Neural cell (in vitro differentiated cells): Measurements from ENCODE around the gene MRPL47. TPM values are rescaled to one million over a fixed set of nuclear protein-coding genes. Genes with fewer than 3 reads are reported as not detected.

Experiments used
- H2AFZ ChIP-seq: fragments of 200-600, 300-800 bp; sonication (generic), shearing (Covaris generic); 2 replicates; pipeline ENCODE4 v1.6.0; 2014; ENCODE audit warnings: low read depth, mild to moderate bottlenecking, antibody characterized with exemption, low read length, moderate library complexity
- H3F3A ChIP-seq: fragments of 200-600 bp; shearing (Covaris generic); 2 replicates; pipeline ENCODE4 v1.6.1; 2016; ENCODE audit warnings: mild to moderate bottlenecking, moderate library complexity, mixed read lengths, antibody characterized with exemption, low read length; ENCODE audit not compliant: insufficient read depth, poor library complexity, severe bottlenecking
- H3K27ac ChIP-seq: fragments of 200-600, 300-800 bp; sonication (generic), shearing (Covaris generic); 2 replicates; pipeline ENCODE4 v1.5.1; 2014; ENCODE audit warnings: mild to moderate bottlenecking, low read length, moderate library complexity
- H3K27me3 ChIP-seq: fragments of 300-800, 200-600 bp; sonication (generic), shearing (Covaris generic); 2 replicates; pipeline ENCODE4 v1.6.0; 2014; ENCODE audit warnings: mild to moderate bottlenecking, low read depth, low read length, moderate library complexity; ENCODE audit not compliant: insufficient read depth
- H3K36me3 ChIP-seq: fragments of 300-800, 200-600 bp; sonication (generic), shearing (Covaris generic); 2 replicates; pipeline ENCODE4 v1.5.1; 2014; ENCODE audit warnings: mild to moderate bottlenecking, antibody characterized with exemption, low read length, moderate library complexity; ENCODE audit not compliant: insufficient read depth
- H3K4me2 ChIP-seq: fragments of 300-800, 200-600 bp; sonication (generic), shearing (Covaris generic); 2 replicates; pipeline ENCODE4 v1.6.0; 2014; ENCODE audit warnings: mild to moderate bottlenecking, low read length
- H3K4me3 ChIP-seq: fragments of 300-800, 200-600 bp; sonication (generic), shearing (Covaris generic); 2 replicates; pipeline ENCODE4 v1.5.1; 2014; ENCODE audit warnings: mild to moderate bottlenecking, low read length, moderate library complexity
- H3K79me2 ChIP-seq: fragments of 200-600 bp; shearing (Covaris generic); replicated peaks from 2 replicates; pipeline ENCODE4 v1.6.0; 2014; ENCODE audit warnings: mild to moderate bottlenecking, low read length, moderate library complexity; ENCODE audit not compliant: insufficient read depth
- H3K9ac ChIP-seq: fragments of 300-800, 200-600 bp; sonication (generic), shearing (Covaris generic); 2 replicates; pipeline ENCODE4 v1.6.1; 2016; ENCODE audit warnings: mild to moderate bottlenecking, low read length, mixed read lengths
- H3K9me2 ChIP-seq: fragments of 200-600 bp; shearing (Covaris generic); 2 replicates; pipeline ENCODE4 v1.6.1; 2016; ENCODE audit warnings: mild to moderate bottlenecking, low read length, mixed read lengths; ENCODE audit not compliant: insufficient read depth
- H3K9me3 ChIP-seq: fragments of 200-600, 300-800 bp; sonication (generic), shearing (Covaris generic); 2 replicates; pipeline ENCODE4 v1.6.1; 2016; ENCODE audit warnings: mild to moderate bottlenecking, mixed run types, low read length, moderate library complexity, mixed read lengths
- H4K20me1 ChIP-seq: fragments of 200-600 bp; shearing (Covaris generic); 2 replicates; pipeline ENCODE4 v1.6.1; 2016; ENCODE audit warnings: mild to moderate bottlenecking, mixed run types; ENCODE audit not compliant: insufficient read depth
- EP300 ChIP-seq: fragments of 450-650 bp; conservative IDR thresholded peaks from 2 replicates; pipeline ENCODE4 v1.6.1; 2014; ENCODE audit warnings: antibody characterized with exemption, mild to moderate bottlenecking, moderate library complexity; ENCODE audit not compliant: poor library complexity, severe bottlenecking
- EZH2 ChIP-seq: fragments of 200-600, 300-800 bp; shearing (Covaris generic), sonication (generic); IDR thresholded peaks from 2 replicates; pipeline ENCODE4 v1.6.1; 2014; ENCODE audit warnings: antibody characterized with exemption, low read length, borderline replicate concordance, mild to moderate bottlenecking; ENCODE audit not compliant: insufficient read depth, poor library complexity, severe bottlenecking
- MXI1 ChIP-seq: fragments of 450-650 bp; conservative IDR thresholded peaks from 2 replicates; pipeline ENCODE4 v1.6.1; 2014; ENCODE audit warnings: antibody characterized with exemption, mild to moderate bottlenecking; ENCODE audit not compliant: poor library complexity, severe bottlenecking
- POLR2AphosphoS5 ChIP-seq: IDR thresholded peaks from 2 replicates; pipeline ENCODE4 v1.6.1; 2012
- RAD21 ChIP-seq: fragments of 450-650 bp; conservative IDR thresholded peaks from 2 replicates; pipeline ENCODE4 v1.6.1; 2014; ENCODE audit warnings: antibody characterized with exemption, mild to moderate bottlenecking, moderate library complexity
- SMC3 ChIP-seq: fragments of 450-650 bp; conservative IDR thresholded peaks from 2 replicates; pipeline ENCODE4 v1.6.1; 2014; ENCODE audit warnings: antibody characterized with exemption, mild to moderate bottlenecking, moderate library complexity; ENCODE audit not compliant: poor library complexity
- TAF1 ChIP-seq: IDR thresholded peaks from 2 replicates; pipeline ENCODE4 v1.6.1; 2012; ENCODE audit warnings: low read depth
- polyA plus RNA-seq: library from polyadenylated mRNA; depleted of rRNA; stranded (reverse); fragments of >200 nt; gene quantifications from 2 replicates; pipeline ENCODE4 v1.2.3, GENCODE V29; 2014
- TF ChIP-seq, protein P1 (sequence below): IDR thresholded peaks from 2 replicates; pipeline ENCODE4 v1.6.1; 2012; ENCODE audit warnings: borderline replicate concordance
- TF ChIP-seq, protein P2 (sequence below): fragments of 450-650 bp; IDR thresholded peaks from 2 replicates; pipeline ENCODE4 v1.5.1; 2014; ENCODE audit warnings: antibody characterized with exemption, mild to moderate bottlenecking, moderate library complexity; ENCODE audit not compliant: poor library complexity, severe bottlenecking

MRPL47 gene
- polyA plus RNA-seq, 1 donor from 2014 or later = 91.1 TPM

DNA sequence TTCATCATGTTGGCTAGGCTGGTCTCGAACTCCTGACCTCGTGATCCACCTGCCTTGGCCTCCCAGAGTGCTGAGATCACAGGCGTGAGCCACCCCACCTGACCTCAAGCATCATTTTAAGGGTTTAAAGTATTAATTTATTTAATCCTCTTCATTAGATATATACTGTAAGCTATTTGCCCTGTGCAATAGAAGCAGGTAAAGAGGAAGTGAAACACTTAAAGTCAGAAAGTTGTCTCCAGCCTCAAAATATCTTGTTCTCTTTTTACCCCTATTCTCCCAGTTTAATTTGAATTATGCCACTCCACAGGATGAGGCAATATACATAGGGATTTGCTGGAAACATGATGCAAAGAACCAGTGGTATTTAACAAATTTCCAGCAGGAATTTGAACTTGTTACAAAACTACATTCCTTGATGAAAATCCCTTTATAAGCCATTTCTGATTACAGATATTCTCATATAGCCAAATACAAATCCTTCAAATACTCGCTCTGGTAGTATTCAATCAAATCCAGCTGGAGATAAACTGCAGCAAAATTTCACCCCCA is 2.2 kb upstream of the MRPL47 start:
- TF ChIP-seq SMC3 (no peak), MXI1 (no peak), EP300 (no peak), POLR2AphosphoS5 (no peak), EZH2 (no peak), TAF1 (no peak), RAD21 (no peak)
- TF ChIP-seq, protein P1, sequence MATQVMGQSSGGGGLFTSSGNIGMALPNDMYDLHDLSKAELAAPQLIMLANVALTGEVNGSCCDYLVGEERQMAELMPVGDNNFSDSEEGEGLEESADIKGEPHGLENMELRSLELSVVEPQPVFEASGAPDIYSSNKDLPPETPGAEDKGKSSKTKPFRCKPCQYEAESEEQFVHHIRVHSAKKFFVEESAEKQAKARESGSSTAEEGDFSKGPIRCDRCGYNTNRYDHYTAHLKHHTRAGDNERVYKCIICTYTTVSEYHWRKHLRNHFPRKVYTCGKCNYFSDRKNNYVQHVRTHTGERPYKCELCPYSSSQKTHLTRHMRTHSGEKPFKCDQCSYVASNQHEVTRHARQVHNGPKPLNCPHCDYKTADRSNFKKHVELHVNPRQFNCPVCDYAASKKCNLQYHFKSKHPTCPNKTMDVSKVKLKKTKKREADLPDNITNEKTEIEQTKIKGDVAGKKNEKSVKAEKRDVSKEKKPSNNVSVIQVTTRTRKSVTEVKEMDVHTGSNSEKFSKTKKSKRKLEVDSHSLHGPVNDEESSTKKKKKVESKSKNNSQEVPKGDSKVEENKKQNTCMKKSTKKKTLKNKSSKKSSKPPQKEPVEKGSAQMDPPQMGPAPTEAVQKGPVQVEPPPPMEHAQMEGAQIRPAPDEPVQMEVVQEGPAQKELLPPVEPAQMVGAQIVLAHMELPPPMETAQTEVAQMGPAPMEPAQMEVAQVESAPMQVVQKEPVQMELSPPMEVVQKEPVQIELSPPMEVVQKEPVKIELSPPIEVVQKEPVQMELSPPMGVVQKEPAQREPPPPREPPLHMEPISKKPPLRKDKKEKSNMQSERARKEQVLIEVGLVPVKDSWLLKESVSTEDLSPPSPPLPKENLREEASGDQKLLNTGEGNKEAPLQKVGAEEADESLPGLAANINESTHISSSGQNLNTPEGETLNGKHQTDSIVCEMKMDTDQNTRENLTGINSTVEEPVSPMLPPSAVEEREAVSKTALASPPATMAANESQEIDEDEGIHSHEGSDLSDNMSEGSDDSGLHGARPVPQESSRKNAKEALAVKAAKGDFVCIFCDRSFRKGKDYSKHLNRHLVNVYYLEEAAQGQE = no peak
- TF ChIP-seq, protein P2, sequence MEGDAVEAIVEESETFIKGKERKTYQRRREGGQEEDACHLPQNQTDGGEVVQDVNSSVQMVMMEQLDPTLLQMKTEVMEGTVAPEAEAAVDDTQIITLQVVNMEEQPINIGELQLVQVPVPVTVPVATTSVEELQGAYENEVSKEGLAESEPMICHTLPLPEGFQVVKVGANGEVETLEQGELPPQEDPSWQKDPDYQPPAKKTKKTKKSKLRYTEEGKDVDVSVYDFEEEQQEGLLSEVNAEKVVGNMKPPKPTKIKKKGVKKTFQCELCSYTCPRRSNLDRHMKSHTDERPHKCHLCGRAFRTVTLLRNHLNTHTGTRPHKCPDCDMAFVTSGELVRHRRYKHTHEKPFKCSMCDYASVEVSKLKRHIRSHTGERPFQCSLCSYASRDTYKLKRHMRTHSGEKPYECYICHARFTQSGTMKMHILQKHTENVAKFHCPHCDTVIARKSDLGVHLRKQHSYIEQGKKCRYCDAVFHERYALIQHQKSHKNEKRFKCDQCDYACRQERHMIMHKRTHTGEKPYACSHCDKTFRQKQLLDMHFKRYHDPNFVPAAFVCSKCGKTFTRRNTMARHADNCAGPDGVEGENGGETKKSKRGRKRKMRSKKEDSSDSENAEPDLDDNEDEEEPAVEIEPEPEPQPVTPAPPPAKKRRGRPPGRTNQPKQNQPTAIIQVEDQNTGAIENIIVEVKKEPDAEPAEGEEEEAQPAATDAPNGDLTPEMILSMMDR = no peak

DNA sequence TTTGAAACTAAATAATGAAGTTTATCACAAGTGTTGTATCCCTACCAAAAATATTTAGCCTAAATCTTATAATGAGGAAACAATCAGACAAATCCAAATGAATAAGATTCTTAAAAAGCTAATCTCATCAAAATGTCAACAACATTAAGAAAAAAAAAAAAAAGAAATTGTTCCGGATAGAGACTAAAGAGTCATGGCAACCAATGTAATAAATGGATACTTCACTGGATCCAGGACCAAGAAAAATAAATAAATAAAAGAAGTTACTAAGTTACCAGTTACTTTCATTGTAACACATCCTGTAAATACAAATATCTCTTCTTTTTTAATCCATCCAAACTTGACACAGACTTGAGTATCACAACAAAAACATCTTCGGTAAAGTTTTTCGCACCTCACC is 607 bp downstream of the MRPL47 start:
- Histone ChIP-seq H2AFZ (peak overlapping the region; percentile 74), H3K79me2 (peaks cover 33% of the 10 kb centered on the region), H3K36me3 (no peaks in the 10 kb centered on the region), H3F3A (no peaks in the 10 kb centered on the region), H3K4me3 (peak overlapping the region; percentile 78), H3K9ac (peak overlapping the region; percentile 93), H3K27ac (peak overlapping the region; percentile 91), H3K4me2 (peak overlapping the region; percentile 60), H4K20me1 (no peaks in the 10 kb centered on the region), H3K9me2 (no peaks in the 10 kb centered on the region), H3K27me3 (no peaks in the 10 kb centered on the region), H3K9me3 (no peaks in the 10 kb centered on the region)
- TF ChIP-seq, protein P2 = no peak
- TF ChIP-seq TAF1 = no peak
- TF ChIP-seq MXI1 = no peak
- TF ChIP-seq SMC3 = no peak
- no peak for TF ChIP-seq EP300
- TF ChIP-seq EZH2 = no peak
- TF ChIP-seq RAD21 = no peak
- TF ChIP-seq, protein P1 = no peak
- TF ChIP-seq POLR2AphosphoS5 = no peak

More for the DNA sequence above, 2.2 kb upstream of the MRPL47 start:
- no peak overlapping the region for H2AFZ ChIP-seq
- H3K27ac ChIP-seq = no peak overlapping the region
- no peaks in the 10 kb centered on the region for H3K9me2 ChIP-seq
- no peak overlapping the region for H3K9ac ChIP-seq
- no peak overlapping the region for H3K4me3 ChIP-seq
- H3K36me3 ChIP-seq = no peaks in the 10 kb centered on the region
- peaks cover 42% of the 10 kb centered on the region for H3K79me2 ChIP-seq
- no peak overlapping the region for H3K4me2 ChIP-seq
- H4K20me1 ChIP-seq = no peaks in the 10 kb centered on the region
- no peaks in the 10 kb centered on the region for H3K27me3 ChIP-seq
- no peaks in the 10 kb centered on the region for H3F3A ChIP-seq
- no peaks in the 10 kb centered on the region for H3K9me3 ChIP-seq
